HG02885 (cell line): ENCODE data around the gene SYT1.
A peak's percentile ranks its signal among the peaks of the same experiment; 100 is the strongest.

Experiments used
- ATAC-seq: cut with Tn5 transposase; IDR thresholded peaks from one replicate; pipeline ENCODE4 v1.9.1; 2021; ENCODE audit warnings: mild to moderate bottlenecking; ENCODE audit not compliant: unreplicated experiment, poor library complexity

Gene SYT1

GRCh38 chr12:79048962-79049361 lies 184.4 kb downstream of the SYT1 start:
- ATAC-seq = no peak

- ATAC-seq = no peak
Measured at GRCh38 chr12:79053394-79053793, 188.8 kb downstream of the SYT1 start.

- peak; percentile 45 for ATAC-seq
Measured at GRCh38 chr12:79055926-79056674, 191.5 kb downstream of the SYT1 start.

GRCh38 chr12:79056775-79057174 lies 192.2 kb downstream of the SYT1 start:
- peak; percentile 31 for ATAC-seq

GRCh38 chr12:79057540-79057939 lies 193.0 kb downstream of the SYT1 start:
- peak; percentile 26 for ATAC-seq

- peak; percentile 55 for ATAC-seq
Measured at GRCh38 chr12:79058342-79058741, 193.8 kb downstream of the SYT1 start.

GRCh38 chr12:79059557-79059956 lies 195.0 kb downstream of the SYT1 start:
- ATAC-seq = no peak

- no peak for ATAC-seq
Measured at GRCh38 chr12:79063258-79063657, 198.7 kb downstream of the SYT1 start.

- no peak for ATAC-seq
Measured at GRCh38 chr12:79067977-79068376, 203.4 kb downstream of the SYT1 start.

- peak; percentile 94 for ATAC-seq
Measured at GRCh38 chr12:79069009-79069408, 204.4 kb downstream of the SYT1 start.

- no peak for ATAC-seq
Measured at GRCh38 chr12:79071498-79071897, 206.9 kb downstream of the SYT1 start.

- no peak for ATAC-seq
Measured at GRCh38 chr12:79073506-79073905, 208.9 kb downstream of the SYT1 start.

GRCh38 chr12:79082595-79082994 lies 218.0 kb downstream of the SYT1 start:
- no peak for ATAC-seq

- ATAC-seq = no peak
Measured at GRCh38 chr12:79083181-79083580, 218.6 kb downstream of the SYT1 start.

- ATAC-seq = no peak
Measured at GRCh38 chr12:79085106-79085682, 220.6 kb downstream of the SYT1 start.

- ATAC-seq = no peak
Measured at GRCh38 chr12:79086541-79087296, 222.1 kb downstream of the SYT1 start.

- no peak for ATAC-seq
Measured at GRCh38 chr12:79098530-79098929, 234.0 kb downstream of the SYT1 start.

- ATAC-seq = no peak
Measured at GRCh38 chr12:79108962-79109361, 244.4 kb downstream of the SYT1 start.

GRCh38 chr12:79114896-79115295 lies 250.3 kb downstream of the SYT1 start:
- no peak for ATAC-seq

GRCh38 chr12:79115743-79116142 lies 251.2 kb downstream of the SYT1 start:
- peak; percentile 46 for ATAC-seq

- ATAC-seq = no peak
Measured at GRCh38 chr12:79119796-79120195, 255.2 kb downstream of the SYT1 start.
